Caco-2 (cell line): ENCODE results near the gene EIF3A. TPM values are rescaled to one million over a fixed set of nuclear protein-coding genes. Genes with fewer than 3 reads are reported as not detected.

Experiments
- BruUV-seq: library from RNA; stranded (reverse); fragments of 400-500 nt; replicated peaks from 2 replicates; lab custom pipeline; 2021; lab: Mats Ljungman, UMichigan
- CTCF ChIA-PET: fragments of 300-600 bp; sonication (Branson Sonifier 250); formaldehyde crosslinking; loops from one replicate; lab custom pipeline; 2022; ENCODE audit warnings: antibody characterized with exemption; lab: Charles Lee
- POLR2A ChIA-PET: fragments of 300-600 bp; sonication (Branson Sonifier 250); formaldehyde crosslinking; loops from one replicate; lab custom pipeline; 2022; ENCODE audit warnings: antibody characterized with exemption; lab: Charles Lee
- DNase-seq, 2 experiments: peaks; one replicate each; pipeline versions ENCODE4 v3.0.0 to v3.0.0-alpha.2; 2020 to 2022
- H3K27me3 ChIP-seq: replicated peaks from 2 replicates; pipeline ENCODE4 v1.6.0; 2011; ENCODE audit warnings: low read length; ENCODE audit not compliant: control insufficient read depth, insufficient read depth
- H3K36me3 ChIP-seq: 2 replicates; pipeline ENCODE4 v1.5.1; 2011; ENCODE audit warnings: low read length; ENCODE audit not compliant: control insufficient read depth, insufficient read depth
- H3K4me1 ChIP-seq: fragments of 250-450 bp; sonication (Bioruptor Pico); 2 replicates; pipeline ENCODE4 v1.5.1; 2020; ENCODE audit warnings: mild to moderate bottlenecking
- H3K4me3 ChIP-seq: 2 replicates; pipeline ENCODE4 v1.5.1; 2011; ENCODE audit warnings: low read depth, mild to moderate bottlenecking, control low read depth, low read length
- H3K9me3 ChIP-seq: fragments of 250-450 bp; sonication (Bioruptor Pico); 2 replicates; pipeline ENCODE4 v1.5.1; 2020; ENCODE audit warnings: mild to moderate bottlenecking, moderate library complexity
- H3K27ac Mint-ChIP-seq: one replicate; pipeline ENCODE4 v1.8.0; 2022; ENCODE audit warnings: mixed read lengths; ENCODE audit not compliant: unreplicated experiment
- H3K27me3 Mint-ChIP-seq: one replicate; pipeline ENCODE4 v1.8.0; 2022; ENCODE audit warnings: mixed read lengths; ENCODE audit not compliant: insufficient read depth, unreplicated experiment
- H3K36me3 Mint-ChIP-seq: one replicate; pipeline ENCODE4 v1.8.0; 2022; ENCODE audit warnings: mild to moderate bottlenecking, mixed read lengths; ENCODE audit not compliant: insufficient read depth, unreplicated experiment
- H3K4me1 Mint-ChIP-seq: one replicate; pipeline ENCODE4 v1.8.0; 2022; ENCODE audit warnings: low read depth, mixed read lengths; ENCODE audit not compliant: unreplicated experiment
- H3K4me3 Mint-ChIP-seq: one replicate; pipeline ENCODE4 v1.8.0; 2022; ENCODE audit warnings: mild to moderate bottlenecking, moderate library complexity, mixed read lengths; ENCODE audit not compliant: unreplicated experiment
- H3K9me3 Mint-ChIP-seq: one replicate; pipeline ENCODE4 v1.8.0; 2022; ENCODE audit warnings: mixed read lengths; ENCODE audit not compliant: unreplicated experiment
- CTCF ChIP-seq, 2 experiments: fragments of 200-600 bp in 1 of 2; IDR thresholded peaks; 1 replicate in 1 of 2; 2 replicates in 1 of 2; pipeline versions ENCODE4 v1.5.1 to v1.8.0; 2011 to 2022; ENCODE audit warnings: antibody characterized with exemption in 1 of 2, control low read depth in 1 of 2, inconsistent platforms in 1 of 2, low read depth in 1 of 2, low read length in 1 of 2, mild to moderate bottlenecking in 1 of 2, moderate library complexity in 1 of 2; ENCODE audit not compliant: insufficient read depth in 1 of 2, severe bottlenecking in 1 of 2, unreplicated experiment in 1 of 2
- intact Hi-C: fragments of 100-400 bp; cut with micrococcal nuclease; formaldehyde crosslinking; loops from one replicate; pipeline ENCODE4 v1.10.0; 2022; ENCODE audit not compliant: unreplicated experiment
- total RNA-seq: library from RNA; stranded (reverse); gene quantifications from 2 replicates; pipeline ENCODE4 v1.2.3, GENCODE V29; 2022

EIF3A gene
- total RNA-seq, 1 experiment from 2014 or later, result 146 TPM

GRCh38 chr10:118994321-118994720, 86.3 kb downstream of the EIF3A start:
- ChIA-PET POLR2A (no interaction called here), CTCF (no interaction called here)
- Histone ChIP-seq H3K27me3 (no peaks in the 10 kb centered on the region), H3K9me3 (peaks cover 3% of the 10 kb centered on the region; the same call in 1 of the 2 replicates), H3K4me3 (no peak overlapping the region), H3K36me3 (no peaks in the 10 kb centered on the region), H3K4me1 (0 out of 2 replicates have a peak, but pooled peaks cover 2% of the 10 kb centered on the region)
- intact Hi-C loops, result no loop called here
- Mint-ChIP-seq H3K27ac (no peak overlapping the region), H3K4me3 (no peak overlapping the region), H3K9me3 (peaks cover 13% of the 10 kb centered on the region), H3K36me3 (no peaks in the 10 kb centered on the region), H3K4me1 (no peaks in the 10 kb centered on the region), H3K27me3 (peaks cover 16% of the 10 kb centered on the region)
- no peak for DNase-seq
- no TSS peak for BruUV-seq
- TF ChIP-seq CTCF (IDR thresholded peaks at IDR 0.05; ENCODE audit: insufficient read depth in 1 of 2, low read depth in 1 of 2, low read length in 1 of 2, severe bottlenecking in 1 of 2, unreplicated experiment in 1 of 2), result no peak

GRCh38 chr10:118993214-118993613, 87.4 kb downstream of the EIF3A start:
- Histone ChIP-seq H3K9me3 (peaks cover 3% of the 10 kb centered on the region; the same call in 1 of the 2 replicates), H3K4me3 (no peak overlapping the region), H3K27me3 (no peaks in the 10 kb centered on the region), H3K36me3 (no peaks in the 10 kb centered on the region), H3K4me1 (0 out of 2 replicates have a peak, but pooled peaks cover 2% of the 10 kb centered on the region)
- Mint-ChIP-seq H3K4me3 (no peak overlapping the region), H3K27me3 (peaks cover 16% of the 10 kb centered on the region), H3K9me3 (peaks cover 13% of the 10 kb centered on the region), H3K27ac (no peak overlapping the region), H3K4me1 (no peaks in the 10 kb centered on the region), H3K36me3 (no peaks in the 10 kb centered on the region)
- no peak for TF ChIP-seq CTCF (IDR thresholded peaks at IDR 0.05; ENCODE audit: insufficient read depth in 1 of 2, low read depth in 1 of 2, low read length in 1 of 2, severe bottlenecking in 1 of 2, unreplicated experiment in 1 of 2)
- POLR2A ChIA-PET, result no interaction called here
- CTCF ChIA-PET, result no interaction called here
- intact Hi-C loops, result no loop called here
- DNase-seq, result no peak
- BruUV-seq, result no TSS peak

- ChIA-PET CTCF (no interaction called here), POLR2A (no interaction called here)
- Mint-ChIP-seq H3K27me3 (peaks cover 11% of the 10 kb centered on the region), H3K9me3 (peaks cover 5% of the 10 kb centered on the region), H3K36me3 (no peaks in the 10 kb centered on the region), H3K4me3 (no peak overlapping the region), H3K27ac (no peak overlapping the region), H3K4me1 (no peaks in the 10 kb centered on the region)
- no peaks in the 10 kb centered on the region for H3K27me3 ChIP-seq
- no TSS peak for BruUV-seq
- H3K4me1 ChIP-seq, result 0 out of 2 replicates have a peak, but pooled peaks cover 2% of the 10 kb centered on the region
- TF ChIP-seq CTCF (IDR thresholded peaks at IDR 0.05; ENCODE audit: insufficient read depth in 1 of 2, low read depth in 1 of 2, low read length in 1 of 2, severe bottlenecking in 1 of 2, unreplicated experiment in 1 of 2), result no peak
- no peak for DNase-seq
- no peaks in the 10 kb centered on the region for H3K36me3 ChIP-seq
- intact Hi-C loops, result no loop called here
- H3K9me3 ChIP-seq, result peaks cover 3% of the 10 kb centered on the region; the same call in 1 of the 2 replicates
- H3K4me3 ChIP-seq, result no peak overlapping the region
These were observed 88.1 kb downstream of the EIF3A start for GRCh38 chr10:118992496-118992895.
